ENCODE measurements around the gene SRGAP3.

- TF ChIP-seq CTCF (IDR thresholded peaks at IDR 0.05; ENCODE audit: low read depth, low read length): no peak
- no peak for TF ChIP-seq EZH2phosphoT487 (IDR thresholded peaks at IDR 0.05; ENCODE audit: low read depth)
Measured at GRCh38 chr3:9244495-9245183, 4.8 kb downstream of the SRGAP3 start.

Data from OCI-LY3 (cell line).